NCI-H510A (cell line): Measurements from ENCODE around the gene CARS2.
"Not testable (repeated sequence)": the region's sequence is repeated elsewhere in the genome, so short reads cannot be mapped to it uniquely, and the experiment has no call there.

ENCODE experiments used
- DNase-seq: peaks from one replicate; lab custom pipeline; 2025; lab: John Stamatoyannopoulos, UW

CARS2 gene

GRCh38 chr13:110617321-110618072 lies 88.4 kb downstream of the CARS2 start:
- no peak for DNase-seq

GRCh38 chr13:110616103-110617101 lies 89.5 kb downstream of the CARS2 start:
- no peak for DNase-seq

GRCh38 chr13:110615322-110616102 lies 90.4 kb downstream of the CARS2 start, which contains the start of gene NAXD:
Gene NAXD, plus strand, starts transcription at chr13:110615545. Its CDS starts 57 bp downstream, at chr13:110615602.
- peak; percentile 91 for DNase-seq

- DNase-seq: no peak
Measured at GRCh38 chr13:110615005-110615321, 91.0 kb downstream of the CARS2 start.

GRCh38 chr13:110610955-110611595 lies 94.8 kb downstream of the CARS2 start:
- DNase-seq: no peak

- no peak for DNase-seq
Measured at GRCh38 chr13:110607675-110608224, 98.2 kb downstream of the CARS2 start.

- not testable (repeated sequence) for DNase-seq
Measured at GRCh38 chr13:110606281-110606680, 99.6 kb downstream of the CARS2 start.

- no peak for DNase-seq
Measured at GRCh38 chr13:110605132-110605531, 100.8 kb downstream of the CARS2 start.

GRCh38 chr13:110600980-110601379 lies 104.9 kb downstream of the CARS2 start:
- no peak for DNase-seq

GRCh38 chr13:110600261-110600819 lies 105.6 kb downstream of the CARS2 start:
- no peak for DNase-seq

- no peak for DNase-seq
Measured at GRCh38 chr13:110597041-110597689, 108.8 kb downstream of the CARS2 start.

- no peak for DNase-seq
Measured at GRCh38 chr13:110593430-110594130, 112.3 kb downstream of the CARS2 start.

- DNase-seq: no peak
Measured at GRCh38 chr13:110592665-110593064, 113.3 kb downstream of the CARS2 start.
